Coronary artery (tissue), 2 donors: ENCODE data around the gene EQTN.
"Not testable (repeated sequence)": the region's sequence is repeated elsewhere in the genome, so short reads cannot be mapped to it uniquely, and the experiment has no call there.

ENCODE experiments used
- DNase-seq: peaks from one replicate; pipeline ENCODE4 v3.0.0-alpha.2; 2017; ENCODE audit warnings: low spot score
- H3K27ac ChIP-seq, 2 donors: fragments of 200-600 bp; sonication (generic); one replicate each; pipeline ENCODE4 v1.5.1; 2016 to 2019
- H3K4me3 ChIP-seq: fragments of 200-600 bp; sonication (generic); 2 replicates; pipeline ENCODE4 v1.5.1; 2016; ENCODE audit warnings: mild to moderate bottlenecking, moderate library complexity
- TF ChIP-seq, protein P1 (sequence below): fragments of 200-600 bp; sonication (generic); IDR thresholded peaks from one replicate; pipeline ENCODE4 v1.5.1; 2019; ENCODE audit warnings: antibody characterized with exemption

The EQTN gene

GRCh38 chr9:27261517-27262211 is 35.3 kb downstream of the EQTN start:
- Histone ChIP-seq H3K4me3 (no peak overlapping the region), H3K27ac (no peak overlapping the region)
- no peak for DNase-seq
- TF ChIP-seq, protein P1, sequence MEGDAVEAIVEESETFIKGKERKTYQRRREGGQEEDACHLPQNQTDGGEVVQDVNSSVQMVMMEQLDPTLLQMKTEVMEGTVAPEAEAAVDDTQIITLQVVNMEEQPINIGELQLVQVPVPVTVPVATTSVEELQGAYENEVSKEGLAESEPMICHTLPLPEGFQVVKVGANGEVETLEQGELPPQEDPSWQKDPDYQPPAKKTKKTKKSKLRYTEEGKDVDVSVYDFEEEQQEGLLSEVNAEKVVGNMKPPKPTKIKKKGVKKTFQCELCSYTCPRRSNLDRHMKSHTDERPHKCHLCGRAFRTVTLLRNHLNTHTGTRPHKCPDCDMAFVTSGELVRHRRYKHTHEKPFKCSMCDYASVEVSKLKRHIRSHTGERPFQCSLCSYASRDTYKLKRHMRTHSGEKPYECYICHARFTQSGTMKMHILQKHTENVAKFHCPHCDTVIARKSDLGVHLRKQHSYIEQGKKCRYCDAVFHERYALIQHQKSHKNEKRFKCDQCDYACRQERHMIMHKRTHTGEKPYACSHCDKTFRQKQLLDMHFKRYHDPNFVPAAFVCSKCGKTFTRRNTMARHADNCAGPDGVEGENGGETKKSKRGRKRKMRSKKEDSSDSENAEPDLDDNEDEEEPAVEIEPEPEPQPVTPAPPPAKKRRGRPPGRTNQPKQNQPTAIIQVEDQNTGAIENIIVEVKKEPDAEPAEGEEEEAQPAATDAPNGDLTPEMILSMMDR: no peak

- TF ChIP-seq, protein P1: no peak
- no peak for DNase-seq
- Histone ChIP-seq H3K4me3 (no peak overlapping the region), H3K27ac (no peak overlapping the region)
Observed at GRCh38 chr9:27260789-27261516, 36.0 kb downstream of the EQTN start.

DNA sequence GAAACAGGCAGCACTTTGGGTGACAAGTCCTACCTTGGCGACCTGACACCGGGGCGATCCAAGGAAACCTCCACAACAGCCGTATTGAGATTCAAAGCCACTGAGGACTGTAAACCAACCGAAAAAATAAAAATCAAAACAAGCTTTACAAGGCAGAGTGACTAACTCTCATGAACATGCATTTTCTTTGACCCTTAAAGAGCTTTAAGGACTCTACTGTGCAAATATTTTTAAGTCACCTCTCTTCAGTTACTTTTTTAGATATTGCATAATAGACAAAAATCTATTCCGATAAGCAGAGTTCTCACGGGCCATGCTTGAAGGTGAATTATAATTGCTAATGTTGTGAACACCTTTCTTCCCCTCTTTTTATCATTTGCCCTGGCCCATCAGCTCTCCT is 38.3 kb downstream of the EQTN start:
- Histone ChIP-seq H3K4me3 (no peak overlapping the region), H3K27ac (no peak overlapping the region)
- no peak for DNase-seq
- TF ChIP-seq, protein P1: no peak

GRCh38 chr9:27248702-27249101 is 48.2 kb downstream of the EQTN start:
- Histone ChIP-seq H3K4me3 (no peak overlapping the region), H3K27ac (no peak overlapping the region)
- no peak for DNase-seq
- TF ChIP-seq, protein P1: no peak

GRCh38 chr9:27247756-27248155 is 49.2 kb downstream of the EQTN start:
- TF ChIP-seq, protein P1: peak; percentile 37
- H3K4me3 ChIP-seq: no peak overlapping the region
- no peak overlapping the region for H3K27ac ChIP-seq
- no peak for DNase-seq

DNA sequence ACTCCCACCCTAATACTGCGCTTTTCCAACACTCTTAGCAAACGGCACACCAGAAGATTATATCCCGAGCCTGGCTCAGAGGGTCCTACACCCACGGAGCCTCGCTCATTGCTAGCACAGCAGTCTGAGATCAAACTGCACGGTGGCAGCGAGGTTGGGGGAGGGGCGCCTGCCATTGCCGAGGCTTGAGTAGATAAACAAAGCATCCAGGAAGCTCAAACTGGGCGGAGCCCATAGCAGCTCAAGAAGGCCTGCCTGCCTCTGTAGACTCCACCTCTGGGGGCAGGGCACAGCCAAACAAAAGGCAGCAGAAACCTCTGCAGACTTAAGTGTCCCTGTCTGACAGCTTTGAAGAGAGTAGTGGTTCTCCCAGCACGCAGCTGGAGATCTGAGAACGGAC is 57.3 kb downstream of the EQTN start:
- H3K27ac ChIP-seq, H3K4me3 ChIP-seq, DNase-seq: not testable (repeated sequence)
